Neutrophil (primary cell): ENCODE results near the gene ZNF529.

Source experiments
- H3K27ac ChIP-seq: fragments of 200-600 bp; sonication (generic); 2 replicates; pipeline ENCODE4 v1.5.1; 2016; ENCODE audit warnings: mild to moderate bottlenecking, moderate library complexity
- H3K27me3 ChIP-seq: fragments of 200-600 bp; sonication (generic); 2 replicates; pipeline ENCODE4 v1.6.0; 2016; ENCODE audit warnings: mild to moderate bottlenecking
- H3K36me3 ChIP-seq: fragments of 200-600 bp; sonication (generic); 2 replicates; pipeline ENCODE4 v1.5.1; 2017
- H3K4me1 ChIP-seq, 2 experiments: fragments of 200-600 bp in 1 of 2; sonication (generic) in 1 of 2; 1 replicate in 1 of 2; 2 replicates in 1 of 2; pipeline versions ENCODE4 v1.5.1 to v1.6.1; 2013 to 2016; ENCODE audit warnings: low read depth in 1 of 2, low read length in 1 of 2, mild to moderate bottlenecking in 1 of 2, moderate library complexity in 1 of 2; ENCODE audit not compliant: control insufficient read depth in 1 of 2, insufficient read depth in 1 of 2
- H3K4me3 ChIP-seq, 2 experiments: fragments of 200-600 bp in 1 of 2; sonication (generic) in 1 of 2; 1 replicate in 1 of 2; 2 replicates in 1 of 2; pipeline ENCODE4 v1.5.1; 2013 to 2016; ENCODE audit warnings: low read depth in 1 of 2, low read length in 1 of 2, mild to moderate bottlenecking in 1 of 2, moderate library complexity in 1 of 2
- H3K9me3 ChIP-seq: fragments of 200-600 bp; sonication (generic); 2 replicates; pipeline ENCODE4 v1.5.1; 2016
- TF ChIP-seq, protein P1 (sequence below): fragments of 200-600 bp; sonication (generic); IDR thresholded peaks from 2 replicates; pipeline ENCODE4 v1.5.1; 2016; ENCODE audit warnings: antibody characterized with exemption

The ZNF529 gene

DNA sequence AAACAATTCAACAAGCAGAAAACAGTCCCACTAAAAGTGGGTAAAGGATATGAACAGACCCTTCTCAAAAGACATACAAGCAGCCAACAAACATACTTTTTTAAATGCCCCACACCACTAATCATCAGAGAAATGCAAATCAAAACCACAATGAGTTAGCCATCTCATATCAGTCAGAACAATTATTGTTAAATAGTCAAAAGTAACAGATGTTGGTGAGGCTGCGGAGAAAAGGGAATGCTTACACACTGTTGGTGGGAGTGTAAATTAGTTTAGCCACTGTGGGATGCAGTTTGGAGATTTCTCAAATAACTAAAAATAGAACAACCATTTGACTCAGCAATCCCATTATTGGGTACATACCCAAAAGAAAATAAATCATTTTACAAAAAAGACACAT lies 8.7 kb downstream of the ZNF529 start:
- Histone ChIP-seq H3K36me3 (no peaks in the 10 kb centered on the region), H3K4me1 (no peaks in the 10 kb centered on the region), H3K9me3 (peaks cover 14% of the 10 kb centered on the region), H3K27me3 (no peaks in the 10 kb centered on the region), H3K27ac (no peak overlapping the region), H3K4me3 (no peak overlapping the region)
- TF ChIP-seq, protein P1, sequence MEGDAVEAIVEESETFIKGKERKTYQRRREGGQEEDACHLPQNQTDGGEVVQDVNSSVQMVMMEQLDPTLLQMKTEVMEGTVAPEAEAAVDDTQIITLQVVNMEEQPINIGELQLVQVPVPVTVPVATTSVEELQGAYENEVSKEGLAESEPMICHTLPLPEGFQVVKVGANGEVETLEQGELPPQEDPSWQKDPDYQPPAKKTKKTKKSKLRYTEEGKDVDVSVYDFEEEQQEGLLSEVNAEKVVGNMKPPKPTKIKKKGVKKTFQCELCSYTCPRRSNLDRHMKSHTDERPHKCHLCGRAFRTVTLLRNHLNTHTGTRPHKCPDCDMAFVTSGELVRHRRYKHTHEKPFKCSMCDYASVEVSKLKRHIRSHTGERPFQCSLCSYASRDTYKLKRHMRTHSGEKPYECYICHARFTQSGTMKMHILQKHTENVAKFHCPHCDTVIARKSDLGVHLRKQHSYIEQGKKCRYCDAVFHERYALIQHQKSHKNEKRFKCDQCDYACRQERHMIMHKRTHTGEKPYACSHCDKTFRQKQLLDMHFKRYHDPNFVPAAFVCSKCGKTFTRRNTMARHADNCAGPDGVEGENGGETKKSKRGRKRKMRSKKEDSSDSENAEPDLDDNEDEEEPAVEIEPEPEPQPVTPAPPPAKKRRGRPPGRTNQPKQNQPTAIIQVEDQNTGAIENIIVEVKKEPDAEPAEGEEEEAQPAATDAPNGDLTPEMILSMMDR = no peak

DNA sequence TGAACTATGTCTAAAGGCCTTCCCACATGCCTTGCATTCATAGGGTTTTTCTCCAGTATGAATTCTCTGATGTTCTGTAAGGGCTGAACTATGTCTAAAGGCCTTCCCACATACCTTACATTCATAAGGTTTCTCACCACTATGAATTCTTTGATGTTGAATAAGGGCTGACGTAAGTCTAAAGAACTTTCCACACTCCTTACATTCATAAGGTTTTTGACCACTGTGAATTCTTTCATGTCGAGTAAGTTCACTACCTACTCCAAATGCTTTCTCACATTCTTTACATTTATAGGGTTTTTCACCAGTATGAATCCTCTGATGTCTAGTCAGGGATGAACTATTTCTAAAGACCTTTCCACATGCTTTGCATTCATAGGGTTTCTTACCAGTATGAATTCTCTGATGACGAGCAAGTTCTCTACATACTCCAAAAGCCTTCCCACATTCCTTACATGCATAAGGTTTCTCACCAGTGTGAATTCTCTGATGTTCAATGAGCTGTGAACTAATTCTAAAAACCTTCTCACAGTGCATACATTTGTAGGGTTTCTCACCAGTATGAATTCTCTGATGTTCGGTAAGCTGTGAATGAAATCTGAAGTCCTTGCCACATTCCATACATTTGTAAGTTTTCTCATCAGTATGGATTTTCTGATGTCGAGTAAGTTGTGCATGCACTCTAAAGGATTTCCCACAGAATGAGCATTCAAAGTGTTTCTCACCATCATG lies 25.9 kb downstream of the ZNF529 start:
- Histone ChIP-seq H3K9me3 (peaks cover 66% of the 10 kb centered on the region), H3K4me1 (no peaks in the 10 kb centered on the region), H3K27ac (no peak overlapping the region), H3K36me3 (no peaks in the 10 kb centered on the region), H3K27me3 (no peaks in the 10 kb centered on the region), H3K4me3 (no peak overlapping the region)
- TF ChIP-seq, protein P1 = no peak

DNA sequence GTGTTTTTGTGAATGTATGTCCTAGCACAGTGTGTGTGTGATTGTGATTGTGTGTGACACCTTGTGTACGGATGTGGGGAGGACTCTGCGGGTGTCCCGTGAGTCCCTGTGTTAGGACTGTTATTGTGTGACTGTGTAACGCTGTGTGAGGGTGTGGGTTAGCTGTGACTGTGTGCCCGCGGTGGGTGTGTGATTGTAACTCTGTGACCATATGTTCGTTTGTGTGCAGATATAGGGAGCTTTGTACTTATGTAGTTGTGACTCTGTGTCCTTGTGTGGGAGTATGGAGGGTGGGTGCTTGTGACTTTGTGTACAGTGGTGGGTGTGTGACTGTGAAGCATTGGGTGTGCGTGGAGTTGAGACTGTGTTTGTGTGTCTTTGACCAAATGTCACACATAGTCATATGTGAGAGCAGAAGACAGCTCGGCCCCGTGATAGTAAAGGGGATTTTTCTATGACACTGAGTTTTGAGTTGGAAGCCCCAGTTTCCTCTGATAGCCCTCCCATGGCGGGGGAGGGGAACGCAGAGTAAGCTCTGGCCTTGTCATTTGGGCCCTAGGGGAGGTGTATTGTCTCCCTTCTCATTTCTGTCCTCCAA lies 44.1 kb downstream of the ZNF529 start:
- no peak overlapping the region for H3K27ac ChIP-seq
- TF ChIP-seq, protein P1 = no peak
- H3K36me3 ChIP-seq = no peaks in the 10 kb centered on the region
- no peaks in the 10 kb centered on the region for H3K27me3 ChIP-seq
- peaks cover 13 to 16% of the 10 kb centered on the region in 2 experiments for H3K4me1 ChIP-seq
- peaks cover 3% of the 10 kb centered on the region for H3K9me3 ChIP-seq
- peak overlapping the region; percentile 74 to 92 for H3K4me3 ChIP-seq

DNA sequence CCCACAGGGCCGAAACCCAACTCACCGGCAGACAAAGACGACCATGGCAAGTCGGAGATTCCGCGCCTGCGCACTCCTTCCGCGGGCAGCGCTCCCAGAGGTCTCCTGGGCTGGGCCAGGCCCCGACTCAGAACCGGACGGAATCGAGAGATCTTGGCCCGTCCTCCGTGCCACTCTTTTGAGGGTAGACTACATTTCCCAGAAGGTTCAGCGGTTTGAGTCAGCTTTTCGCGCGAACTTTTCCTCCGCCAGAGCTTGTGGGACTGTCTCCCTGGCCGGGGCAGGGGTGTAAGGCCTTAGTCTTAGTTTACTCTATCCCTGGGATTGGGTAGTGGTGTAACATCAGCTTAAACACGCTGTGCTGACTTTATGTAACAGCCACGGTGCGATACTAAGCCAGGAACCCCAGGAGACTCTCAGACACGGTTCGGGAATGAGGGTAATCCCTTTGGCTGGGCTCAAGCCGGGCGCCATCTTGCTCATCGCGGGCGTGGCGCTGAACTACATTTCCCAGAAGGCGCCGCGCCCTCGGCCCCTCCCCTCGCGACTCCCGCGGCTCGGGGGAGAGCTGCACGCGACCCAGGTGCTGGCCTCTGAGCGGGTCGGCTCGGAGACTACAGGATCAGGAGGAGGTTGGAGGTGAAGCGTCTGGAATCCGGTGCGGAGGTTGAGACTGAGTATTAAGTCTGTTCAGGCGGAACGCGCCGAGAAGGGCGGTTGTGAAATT lies 44.7 kb downstream of the ZNF529 start, which contains the start of gene ZNF260:
ZNF260 (minus strand) TSS at position 78 of the 727 bp plus-strand sequence. CDS start 13,033 bp downstream, outside the sequence.
- TF ChIP-seq, protein P1 = no peak
- Histone ChIP-seq H3K36me3 (no peaks in the 10 kb centered on the region), H3K27me3 (no peaks in the 10 kb centered on the region), H3K4me1 (peaks cover 13 to 16% of the 10 kb centered on the region in 2 experiments), H3K9me3 (no peaks in the 10 kb centered on the region), H3K27ac (peak within 1 kb of the TSS; percentile 61), H3K4me3 (peak within 1 kb of the TSS; percentile 74 to 92)

DNA sequence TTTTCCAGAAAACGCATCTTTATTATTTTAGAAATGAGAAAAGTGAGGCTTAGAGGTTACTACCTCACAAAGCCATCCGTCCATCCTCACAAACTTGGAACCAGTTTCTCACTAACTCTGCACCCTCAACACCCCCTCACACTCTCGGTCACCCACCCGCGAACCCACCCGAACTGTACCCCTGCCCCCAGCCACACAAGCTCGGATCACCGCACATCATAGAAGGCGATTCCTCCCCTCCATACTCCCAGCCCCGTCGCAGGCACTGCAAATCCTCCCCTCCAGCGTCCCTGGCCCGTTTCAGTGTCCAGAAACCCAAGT lies 45.3 kb downstream of the ZNF529 start:
- peak overlapping the region; percentile 61 for H3K27ac ChIP-seq
- H3K4me1 ChIP-seq = peaks cover 13 to 16% of the 10 kb centered on the region in 2 experiments
- peak overlapping the region; percentile 74 to 92 for H3K4me3 ChIP-seq
- no peaks in the 10 kb centered on the region for H3K36me3 ChIP-seq
- no peaks in the 10 kb centered on the region for H3K27me3 ChIP-seq
- no peaks in the 10 kb centered on the region for H3K9me3 ChIP-seq
- TF ChIP-seq, protein P1 = no peak
